Osteocyte (in vitro differentiated cells): Measurements from ENCODE around the gene IHH. TPM values are rescaled to one million over a fixed set of nuclear protein-coding genes. Genes with fewer than 3 reads are reported as not detected.

Experiments
- DNase-seq: peaks from one replicate; pipeline ENCODE4 v3.0.0; 2021; ENCODE audit warnings: mixed read lengths; ENCODE audit not compliant: unreplicated experiment; ENCODE audit errors: extremely low spot score
- H3K27ac Mint-ChIP-seq: one replicate; pipeline ENCODE4 v1.8.0; 2021; ENCODE audit warnings: mild to moderate bottlenecking, mixed read lengths; ENCODE audit not compliant: unreplicated experiment
- H3K27me3 Mint-ChIP-seq: one replicate; pipeline ENCODE4 v1.8.0; 2021; ENCODE audit warnings: mixed read lengths; ENCODE audit not compliant: unreplicated experiment
- H3K36me3 Mint-ChIP-seq: one replicate; pipeline ENCODE4 v1.8.0; 2021; ENCODE audit warnings: mixed read lengths; ENCODE audit not compliant: unreplicated experiment
- H3K4me1 Mint-ChIP-seq: one replicate; pipeline ENCODE4 v1.8.0; 2021; ENCODE audit warnings: mixed read lengths; ENCODE audit not compliant: unreplicated experiment
- H3K4me3 Mint-ChIP-seq: one replicate; pipeline ENCODE4 v1.8.0; 2021; ENCODE audit warnings: mild to moderate bottlenecking, moderate library complexity, mixed read lengths; ENCODE audit not compliant: unreplicated experiment
- H3K9me3 Mint-ChIP-seq: one replicate; pipeline ENCODE4 v1.8.0; 2021; ENCODE audit warnings: mixed read lengths; ENCODE audit not compliant: unreplicated experiment
- CTCF ChIP-seq: fragments of 200-600 bp; sonication (generic); IDR thresholded peaks from 2 replicates; pipeline ENCODE4 v1.5.0; 2021; ENCODE audit warnings: antibody characterized with exemption, mild to moderate bottlenecking, moderate library complexity
- total RNA-seq: library from RNA; stranded (reverse); gene quantifications from 2 replicates; pipeline ENCODE4 v1.2.1, GENCODE V29; 2021

IHH gene
- total RNA-seq, 1 donor from 2014 or later: not detected

DNA sequence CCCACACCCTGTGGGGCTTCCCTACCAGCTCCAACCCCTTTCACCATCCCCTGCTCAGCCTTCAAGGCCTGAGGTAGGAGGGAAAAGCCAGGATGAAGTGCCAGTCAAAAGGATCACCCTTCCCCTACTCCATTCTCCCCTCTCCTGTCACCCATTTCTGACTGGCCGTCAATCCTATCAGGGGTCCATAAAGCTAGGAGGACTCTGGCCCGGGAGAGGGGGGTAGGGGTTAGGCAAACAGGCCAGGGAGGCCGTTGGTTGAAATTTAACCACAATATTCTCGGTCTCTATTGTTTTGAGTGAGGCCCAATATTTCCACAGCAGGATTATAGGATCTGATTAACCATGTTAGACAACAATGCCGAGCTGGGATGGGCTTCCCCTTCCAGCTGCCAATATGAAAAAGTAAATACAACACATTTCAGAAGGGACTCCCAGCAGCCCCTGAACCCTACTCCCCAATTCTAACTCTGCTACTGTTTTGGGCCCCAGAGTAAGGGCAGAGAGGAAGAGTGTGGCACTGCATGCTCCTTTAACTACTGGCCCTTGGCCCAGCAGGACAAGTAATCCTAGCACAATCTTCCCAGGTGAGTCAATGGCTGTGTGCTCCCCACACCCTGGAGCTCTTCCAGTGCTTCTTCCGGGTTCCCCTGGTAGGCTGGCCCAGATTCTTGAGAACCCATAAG lies 10.6 kb upstream of the IHH start:
- H3K4me3 Mint-ChIP-seq: no peak overlapping the region
- DNase-seq: no peak

GRCh38 chr2:219065484-219065883 lies 4.8 kb upstream of the IHH start:
- H3K36me3 Mint-ChIP-seq: no peaks in the 10 kb centered on the region
- H3K27me3 Mint-ChIP-seq: peaks cover 33% of the 10 kb centered on the region
- H3K9me3 Mint-ChIP-seq: no peaks in the 10 kb centered on the region
- DNase-seq: no peak
- TF ChIP-seq CTCF: no peak
- H3K4me1 Mint-ChIP-seq: peaks cover 3% of the 10 kb centered on the region
- no peak overlapping the region for H3K27ac Mint-ChIP-seq
- no peak overlapping the region for H3K4me3 Mint-ChIP-seq

More for the DNA sequence above, 10.6 kb upstream of the IHH start:
- Mint-ChIP-seq H3K27ac (no peak overlapping the region), H3K27me3 (no peaks in the 10 kb centered on the region), H3K4me1 (no peaks in the 10 kb centered on the region), H3K36me3 (peaks cover 15% of the 10 kb centered on the region), H3K9me3 (no peaks in the 10 kb centered on the region)
- no peak for TF ChIP-seq CTCF

DNA sequence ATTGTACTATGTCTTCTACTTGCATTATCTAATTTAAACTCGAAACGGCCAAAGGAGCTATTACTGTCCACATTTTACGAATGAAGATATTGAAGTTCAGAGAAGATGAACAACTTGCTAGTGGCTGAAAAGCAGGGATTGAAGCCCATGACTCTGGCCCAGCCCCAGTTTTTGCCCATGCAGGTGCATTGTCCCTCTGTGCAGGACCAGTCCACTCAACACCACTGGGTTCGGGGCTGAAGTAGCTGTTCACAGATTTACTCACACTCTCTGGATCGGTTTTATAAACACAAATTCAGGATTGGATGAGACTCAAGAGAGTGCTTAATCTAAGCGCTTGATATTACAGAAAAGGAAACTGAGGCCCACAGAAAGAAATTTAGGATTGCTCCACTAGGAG lies 1.4 kb upstream of the IHH start:
- no peak for DNase-seq
- Mint-ChIP-seq H3K4me3 (no peak overlapping the region), H3K36me3 (no peaks in the 10 kb centered on the region), H3K9me3 (no peaks in the 10 kb centered on the region), H3K4me1 (peaks cover 7% of the 10 kb centered on the region), H3K27me3 (peaks cover 52% of the 10 kb centered on the region), H3K27ac (no peak overlapping the region)
- no peak for TF ChIP-seq CTCF

- no peak for DNase-seq
- Mint-ChIP-seq H3K4me1 (peaks cover 7% of the 10 kb centered on the region), H3K4me3 (peak overlapping the region; percentile 42), H3K36me3 (no peaks in the 10 kb centered on the region), H3K27ac (no peak overlapping the region), H3K27me3 (peaks cover 58% of the 10 kb centered on the region), H3K9me3 (no peaks in the 10 kb centered on the region)
- TF ChIP-seq CTCF: no peak
Observed at GRCh38 chr2:219059725-219060682, 717 bp downstream of the IHH start.

DNA sequence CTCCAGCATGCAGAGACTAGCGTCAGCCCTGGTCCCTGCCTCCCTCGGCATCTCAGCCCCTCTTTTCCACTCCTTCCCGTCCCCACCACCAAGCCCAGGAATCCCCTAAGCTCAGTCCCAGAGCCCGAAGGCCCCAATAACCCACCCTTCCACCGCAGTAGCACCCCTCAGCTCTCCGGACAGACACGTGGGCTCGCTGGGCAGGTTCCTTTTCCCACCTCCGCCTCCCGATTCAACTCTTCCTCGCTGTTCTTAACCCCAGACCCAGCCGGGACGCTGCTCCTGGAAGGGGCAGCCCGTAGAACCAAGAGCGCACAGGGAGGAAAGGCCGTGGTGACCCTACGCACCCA lies 1.4 kb downstream of the IHH start:
- H3K4me3 Mint-ChIP-seq: peak overlapping the region; percentile 38
- H3K4me1 Mint-ChIP-seq: peaks cover 7% of the 10 kb centered on the region
- H3K27ac Mint-ChIP-seq: no peak overlapping the region
- peaks cover 52% of the 10 kb centered on the region for H3K27me3 Mint-ChIP-seq
- no peak for DNase-seq
- TF ChIP-seq CTCF: no peak
- H3K9me3 Mint-ChIP-seq: no peaks in the 10 kb centered on the region
- H3K36me3 Mint-ChIP-seq: no peaks in the 10 kb centered on the region
